Measurements from ENCODE around the gene SORCS2.

Gene SORCS2

DNA sequence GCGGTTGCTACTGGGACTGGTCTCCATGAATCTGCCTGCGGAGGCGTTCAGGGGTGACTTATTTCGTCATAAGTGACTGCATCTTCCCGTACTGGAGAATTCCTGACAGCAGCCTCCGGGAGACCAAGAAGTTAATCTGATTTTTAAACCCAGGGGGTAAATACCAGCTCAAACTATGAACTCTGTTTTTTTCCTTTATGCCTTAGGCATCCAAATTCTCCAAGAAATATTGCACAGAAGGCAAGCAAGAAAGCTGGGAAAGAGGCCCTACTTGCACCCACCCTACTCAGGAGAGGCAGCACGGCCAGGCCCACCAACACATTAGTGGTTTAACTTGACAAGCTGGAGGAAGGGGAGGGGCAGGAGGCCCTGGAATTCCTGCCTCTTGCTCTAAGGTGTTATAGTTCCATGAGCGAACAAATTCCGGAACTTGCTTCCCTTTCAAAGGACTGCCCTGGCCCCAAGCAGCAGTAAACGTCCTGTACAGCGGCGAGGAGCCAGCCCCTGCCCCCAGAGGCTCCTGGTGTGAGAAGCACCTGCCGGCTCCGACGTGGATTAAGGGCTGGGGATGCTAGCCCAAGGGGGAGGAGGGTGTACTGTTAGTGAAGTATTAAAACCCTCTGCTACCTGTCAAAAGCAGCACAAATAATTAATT is 570.2 kb downstream of the SORCS2 start:
- Histone ChIP-seq H3K27me3 (ENCODE audit: control insufficient read depth, low read length) (peaks cover 13% of the 10 kb centered on the region), H3K4me2 (ENCODE audit: low read length) (no peak overlapping the region), H3K36me3 (ENCODE audit: control insufficient read depth, low read length) (no peaks in the 10 kb centered on the region), H4K20me1 (ENCODE audit: control insufficient read depth, insufficient read depth, low read depth, low read length) (no peaks in the 10 kb centered on the region), H3K4me3 (ENCODE audit: low read length) (no peak overlapping the region), H3K4me1 (ENCODE audit: control insufficient read depth, low read length) (peaks cover 9% of the 10 kb centered on the region), H3K79me2 (ENCODE audit: control insufficient read depth, low read length) (no peaks in the 10 kb centered on the region), H3K9me2 (replicated peaks; ENCODE audit: control insufficient read depth, low read length) (no peaks in the 10 kb centered on the region), H3K27ac (ENCODE audit: low read depth, low read length) (no peak overlapping the region), H3K9me3 (ENCODE audit: control insufficient read depth, insufficient read depth, low read length) (no peaks in the 10 kb centered on the region), H3F3A (ENCODE audit: control insufficient read depth, insufficient read depth) (no peaks in the 10 kb centered on the region)
- no peak for TF ChIP-seq EZH2phosphoT487 (IDR thresholded peaks at IDR 0.05; ENCODE audit: borderline replicate concordance, low read length)
- TF ChIP-seq, protein P1, sequence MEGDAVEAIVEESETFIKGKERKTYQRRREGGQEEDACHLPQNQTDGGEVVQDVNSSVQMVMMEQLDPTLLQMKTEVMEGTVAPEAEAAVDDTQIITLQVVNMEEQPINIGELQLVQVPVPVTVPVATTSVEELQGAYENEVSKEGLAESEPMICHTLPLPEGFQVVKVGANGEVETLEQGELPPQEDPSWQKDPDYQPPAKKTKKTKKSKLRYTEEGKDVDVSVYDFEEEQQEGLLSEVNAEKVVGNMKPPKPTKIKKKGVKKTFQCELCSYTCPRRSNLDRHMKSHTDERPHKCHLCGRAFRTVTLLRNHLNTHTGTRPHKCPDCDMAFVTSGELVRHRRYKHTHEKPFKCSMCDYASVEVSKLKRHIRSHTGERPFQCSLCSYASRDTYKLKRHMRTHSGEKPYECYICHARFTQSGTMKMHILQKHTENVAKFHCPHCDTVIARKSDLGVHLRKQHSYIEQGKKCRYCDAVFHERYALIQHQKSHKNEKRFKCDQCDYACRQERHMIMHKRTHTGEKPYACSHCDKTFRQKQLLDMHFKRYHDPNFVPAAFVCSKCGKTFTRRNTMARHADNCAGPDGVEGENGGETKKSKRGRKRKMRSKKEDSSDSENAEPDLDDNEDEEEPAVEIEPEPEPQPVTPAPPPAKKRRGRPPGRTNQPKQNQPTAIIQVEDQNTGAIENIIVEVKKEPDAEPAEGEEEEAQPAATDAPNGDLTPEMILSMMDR (IDR thresholded peaks at IDR 0.05; ENCODE audit: low read depth, low read length, poor library complexity, severe bottlenecking) = no peak

DNA sequence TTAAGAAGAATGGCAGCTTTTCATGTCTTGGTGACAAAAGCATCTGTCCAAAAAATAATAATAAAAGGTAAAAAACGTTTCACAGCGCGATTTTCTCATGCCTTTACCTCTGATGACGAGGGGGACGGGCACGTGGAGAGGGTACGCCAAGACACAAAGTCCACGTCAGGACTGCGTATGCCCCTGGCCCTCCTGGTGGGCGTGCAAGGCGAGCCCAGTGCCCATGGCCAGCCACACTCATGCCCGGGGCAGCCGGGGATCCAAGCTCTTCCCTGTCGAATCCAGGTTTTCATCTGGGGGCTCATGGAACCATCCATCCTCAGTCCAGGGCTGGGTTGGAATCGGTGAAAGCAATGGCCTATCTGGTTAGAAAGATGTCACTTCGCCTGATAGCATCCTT is 570.8 kb downstream of the SORCS2 start:
- H3F3A ChIP-seq (ENCODE audit: control insufficient read depth, insufficient read depth) = no peaks in the 10 kb centered on the region
- TF ChIP-seq EZH2phosphoT487 (IDR thresholded peaks at IDR 0.05; ENCODE audit: borderline replicate concordance, low read length) = no peak
- TF ChIP-seq, protein P1 (IDR thresholded peaks at IDR 0.05; ENCODE audit: low read depth, low read length, poor library complexity, severe bottlenecking) = no peak
- no peak overlapping the region for H3K27ac ChIP-seq (ENCODE audit: low read depth, low read length)
- no peaks in the 10 kb centered on the region for H3K79me2 ChIP-seq (ENCODE audit: control insufficient read depth, low read length)
- H3K9me2 ChIP-seq (replicated peaks; ENCODE audit: control insufficient read depth, low read length) = no peaks in the 10 kb centered on the region
- H3K9me3 ChIP-seq (ENCODE audit: control insufficient read depth, insufficient read depth, low read length) = no peaks in the 10 kb centered on the region
- H4K20me1 ChIP-seq (ENCODE audit: control insufficient read depth, insufficient read depth, low read depth, low read length) = no peaks in the 10 kb centered on the region
- no peak overlapping the region for H3K4me3 ChIP-seq (ENCODE audit: low read length)
- H3K4me2 ChIP-seq (ENCODE audit: low read length) = no peak overlapping the region
- peaks cover 13% of the 10 kb centered on the region for H3K27me3 ChIP-seq (ENCODE audit: control insufficient read depth, low read length)
- no peaks in the 10 kb centered on the region for H3K36me3 ChIP-seq (ENCODE audit: control insufficient read depth, low read length)
- peaks cover 9% of the 10 kb centered on the region for H3K4me1 ChIP-seq (ENCODE audit: control insufficient read depth, low read length)

DNA sequence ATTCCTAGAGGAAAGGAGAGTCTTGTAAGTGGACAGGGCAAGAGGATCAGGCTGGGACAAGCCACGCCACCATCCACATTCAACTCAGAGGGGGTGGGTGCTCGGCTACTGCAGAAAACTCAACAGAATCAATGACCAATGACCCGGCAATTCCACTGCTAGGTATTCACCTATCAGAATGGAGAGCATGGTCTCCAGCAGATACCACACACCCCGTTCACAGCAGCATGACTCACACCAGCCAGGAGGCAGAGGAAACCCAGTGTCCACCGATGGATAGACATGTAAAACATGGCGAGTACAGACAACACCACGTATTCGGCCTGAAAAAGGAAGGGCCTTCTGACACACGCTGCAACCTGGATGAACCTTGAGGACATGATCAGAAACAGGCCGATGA is 571.5 kb downstream of the SORCS2 start:
- no peak overlapping the region for H3K4me3 ChIP-seq (ENCODE audit: low read length)
- H3K9me2 ChIP-seq (replicated peaks; ENCODE audit: control insufficient read depth, low read length) = no peaks in the 10 kb centered on the region
- H3F3A ChIP-seq (ENCODE audit: control insufficient read depth, insufficient read depth) = no peaks in the 10 kb centered on the region
- H3K27ac ChIP-seq (ENCODE audit: low read depth, low read length) = no peak overlapping the region
- H3K27me3 ChIP-seq (ENCODE audit: control insufficient read depth, low read length) = peaks cover 13% of the 10 kb centered on the region; the same call in 1 of the 2 replicates
- H3K4me1 ChIP-seq (ENCODE audit: control insufficient read depth, low read length) = peaks cover 9% of the 10 kb centered on the region
- TF ChIP-seq, protein P1 (IDR thresholded peaks at IDR 0.05; ENCODE audit: low read depth, low read length, poor library complexity, severe bottlenecking) = no peak
- TF ChIP-seq EZH2phosphoT487 (IDR thresholded peaks at IDR 0.05; ENCODE audit: borderline replicate concordance, low read length) = no peak
- no peaks in the 10 kb centered on the region for H3K36me3 ChIP-seq (ENCODE audit: control insufficient read depth, low read length)
- no peaks in the 10 kb centered on the region for H3K9me3 ChIP-seq (ENCODE audit: control insufficient read depth, insufficient read depth, low read length)
- H3K4me2 ChIP-seq (ENCODE audit: low read length) = no peak overlapping the region
- no peaks in the 10 kb centered on the region for H3K79me2 ChIP-seq (ENCODE audit: control insufficient read depth, low read length)
- H4K20me1 ChIP-seq (ENCODE audit: control insufficient read depth, insufficient read depth, low read depth, low read length) = no peaks in the 10 kb centered on the region

Data from DOHH2 (cell line).